Esophagus muscularis mucosa (tissue), 4 donors: Measurements from ENCODE around the gene LYZ. TPM values are rescaled to one million over a fixed set of nuclear protein-coding genes. Genes with fewer than 3 reads are reported as not detected.

Source experiments
- DNase-seq: peaks from one replicate; pipeline ENCODE4 v3.0.0-alpha.2; 2017; ENCODE audit errors: extremely low spot score
- H3K27ac ChIP-seq, 4 donors: fragments of 200-600 bp; sonication (generic); replicated peaks in 1 of 4; 1 replicate in 3 of 4; 2 replicates in 1 of 4; pipeline ENCODE4 v1.5.1; 2016 to 2019; ENCODE audit warnings: mild to moderate bottlenecking in 1 of 4
- H3K27me3 ChIP-seq, 4 donors: fragments of 200-600 bp; sonication (generic); one replicate each; pipeline versions ENCODE4 v1.5.1 to v1.6.0; 2016 to 2019
- H3K36me3 ChIP-seq, 4 donors: fragments of 200-600 bp; sonication (generic); one replicate each; pipeline ENCODE4 v1.5.1; 2016 to 2019
- H3K4me1 ChIP-seq, 4 donors: fragments of 200-600 bp; sonication (generic); one replicate each; pipeline ENCODE4 v1.5.1; 2016 to 2019
- H3K4me3 ChIP-seq, 4 donors: fragments of 200-600 bp; sonication (generic); 1 replicate in 2 of 4; 2 replicates in 2 of 4; pipeline ENCODE4 v1.5.1; 2016 to 2019; ENCODE audit warnings: mild to moderate bottlenecking in 4 of 4, moderate library complexity in 1 of 4
- H3K9me3 ChIP-seq, 4 donors: fragments of 200-600 bp; sonication (generic); 1 replicate in 3 of 4; 2 replicates in 1 of 4; pipeline ENCODE4 v1.5.1; 2016 to 2019
- CTCF ChIP-seq, 3 experiments: fragments of 200-600 bp in 2 of 3; fragments of 450-650 bp in 1 of 3; sonication (generic) in 2 of 3; IDR thresholded peaks; one replicate each; pipeline ENCODE4 v1.5.1; 2017 to 2019; ENCODE audit warnings: antibody characterized with exemption in 3 of 3, mild to moderate bottlenecking in 2 of 3, moderate library complexity in 1 of 3
- EP300 ChIP-seq: sonication (generic); formaldehyde crosslinking; IDR thresholded peaks from one replicate; pipeline ENCODE4 v1.6.1; 2017; ENCODE audit warnings: antibody characterized with exemption
- POLR2A ChIP-seq: fragments of 450-650 bp; IDR thresholded peaks from one replicate; pipeline ENCODE4 v1.6.1; 2017; ENCODE audit warnings: antibody characterized with exemption, moderate library complexity, mild to moderate bottlenecking, low read depth
- POLR2AphosphoS5 ChIP-seq, 2 donors: sonication (generic); formaldehyde crosslinking; IDR thresholded peaks; one replicate each; pipeline ENCODE4 v1.6.1; 2017; ENCODE audit warnings: antibody characterized with exemption in 2 of 2
- WGBS: methylation state at CpG from one replicate; pipeline ENCODE4 v1.1.5; 2018; 5-methylcytosine and 5-hydroxymethylcytosine counted together
- intact Hi-C: fragments of 100-400 bp; cut with DNase I; formaldehyde crosslinking; loops from one replicate; pipeline ENCODE4 v1.15.1; 2023
- small RNA-seq, 3 donors: library from RNA; depleted of rRNA; stranded (forward); fragments of <200 nt; gene quantifications; one replicate each; pipeline ENCODE3, GENCODE V24; 2016
- total RNA-seq, 4 donors: library from RNA; depleted of rRNA; stranded (reverse); fragments of >200 nt; gene quantifications; one replicate each; pipeline versions ENCODE4 v1.1.0 to v1.2.1, GENCODE V29; 2016

LYZ gene
- total RNA-seq, 4 donors from 2014 or later = 8.8 to 95.3 (median 34.0) TPM

GRCh38 chr12:69397978-69398377, 49.8 kb downstream of the LYZ start:
- H3K27ac ChIP-seq = no peak overlapping the region
- DNase-seq = no peak
- peaks cover 0 to 11% (median 0%) of the 10 kb centered on the region in 4 donors for H3K36me3 ChIP-seq
- WGBS = 79% methylated on average over 3 of the region's 3 CpGs
- H3K9me3 ChIP-seq = no peaks in the 10 kb centered on the region
- peaks cover 0 to 6% (median 0%) of the 10 kb centered on the region in 4 donors for H3K4me1 ChIP-seq
- TF ChIP-seq CTCF (IDR thresholded peaks at IDR 0.05) (no peak), EP300 (no peak), POLR2AphosphoS5 (IDR thresholded peaks at IDR 0.05) (no peak), POLR2A (no peak)
- intact Hi-C loops = no loop called here
- no peaks in the 10 kb centered on the region for H3K27me3 ChIP-seq
- H3K4me3 ChIP-seq = no peak overlapping the region

- DNase-seq = no peak
- intact Hi-C loops = no loop called here
- Histone ChIP-seq H3K27ac (no peak overlapping the region), H3K9me3 (no peaks in the 10 kb centered on the region), H3K4me3 (no peak overlapping the region), H3K27me3 (no peaks in the 10 kb centered on the region), H3K4me1 (peaks cover 0 to 6% (median 3%) of the 10 kb centered on the region in 4 donors), H3K36me3 (peaks cover 0 to 11% (median 0%) of the 10 kb centered on the region in 4 donors)
- WGBS = 69% methylated on average over 4 of the region's 4 CpGs
- TF ChIP-seq POLR2A (no peak), CTCF (IDR thresholded peaks at IDR 0.05) (no peak), EP300 (no peak), POLR2AphosphoS5 (IDR thresholded peaks at IDR 0.05) (no peak)
Observed at GRCh38 chr12:69401940-69402339, 53.8 kb downstream of the LYZ start.

Small RNAs within 50 kb of the gene (small RNA-seq; reads per million reads assigned to genes)
- gene RN7SL804P = 0 reads per million in 3 donors

Other genes starting within 250 kb of the LYZ start
- gene CPSF6, start 108.8 kb upstream of the LYZ start, total RNA-seq = 10 to 100 TPM; 17.6 to 49.2 (median 29.0) TPM
- gene YEATS4, start 11.4 kb downstream of the LYZ start, total RNA-seq = 10 to 100 TPM in 2 of 4 donors, 1 to 10 TPM in 2; 5.7 to 17.6 (median 11.5) TPM
- gene FRS2, start 122.0 kb downstream of the LYZ start, total RNA-seq = 10 to 100 TPM; 36.5 to 60.3 (median 43.8) TPM
- gene CCT2, start 237.1 kb downstream of the LYZ start, total RNA-seq = 100 to 1,000 TPM in 3 of 4 donors, 10 to 100 TPM in 1; 86.4 to 137 (median 122) TPM